Subcutaneous abdominal adipose tissue (tissue), 5 donors: ENCODE data around the gene NF2.

ENCODE experiments used
- H3K27ac ChIP-seq: one replicate; pipeline ENCODE4 v1.7.0; 2013; ENCODE audit warnings: low read depth, mild to moderate bottlenecking, inconsistent platforms, low read length, moderate library complexity
- H3K27me3 ChIP-seq, 5 donors: one replicate each; pipeline ENCODE4 v1.7.0; 2013; ENCODE audit warnings: low read length in 5 of 5, inconsistent platforms in 1 of 5; ENCODE audit not compliant: control insufficient read depth in 5 of 5, insufficient read depth in 4 of 5
- H3K36me3 ChIP-seq, 5 donors: one replicate each; pipeline ENCODE4 v1.7.0; 2013; ENCODE audit warnings: low read length in 5 of 5; ENCODE audit not compliant: control insufficient read depth in 5 of 5, insufficient read depth in 5 of 5
- H3K4me1 ChIP-seq, 5 donors: one replicate each; pipeline ENCODE4 v1.7.0; 2013; ENCODE audit warnings: low read length in 5 of 5, mild to moderate bottlenecking in 3 of 5, moderate library complexity in 1 of 5; ENCODE audit not compliant: control insufficient read depth in 5 of 5, insufficient read depth in 5 of 5
- H3K4me3 ChIP-seq, 5 donors: one replicate each; pipeline ENCODE4 v1.7.0; 2013; ENCODE audit warnings: low read length in 5 of 5, low read depth in 1 of 5
- H3K9ac ChIP-seq, 5 donors: one replicate each; pipeline ENCODE4 v1.7.0; 2013; ENCODE audit warnings: low read length in 5 of 5, mild to moderate bottlenecking in 4 of 5, moderate library complexity in 3 of 5
- H3K9me3 ChIP-seq, 5 donors: one replicate each; pipeline ENCODE4 v1.7.0; 2013; ENCODE audit warnings: low read length in 5 of 5; ENCODE audit not compliant: control insufficient read depth in 5 of 5
- donor health status: healthy.
- donor health status: healthy.
- donor health status: healthy.
- donor health status: healthy.
- donor health status: healthy.

The NF2 gene

DNA sequence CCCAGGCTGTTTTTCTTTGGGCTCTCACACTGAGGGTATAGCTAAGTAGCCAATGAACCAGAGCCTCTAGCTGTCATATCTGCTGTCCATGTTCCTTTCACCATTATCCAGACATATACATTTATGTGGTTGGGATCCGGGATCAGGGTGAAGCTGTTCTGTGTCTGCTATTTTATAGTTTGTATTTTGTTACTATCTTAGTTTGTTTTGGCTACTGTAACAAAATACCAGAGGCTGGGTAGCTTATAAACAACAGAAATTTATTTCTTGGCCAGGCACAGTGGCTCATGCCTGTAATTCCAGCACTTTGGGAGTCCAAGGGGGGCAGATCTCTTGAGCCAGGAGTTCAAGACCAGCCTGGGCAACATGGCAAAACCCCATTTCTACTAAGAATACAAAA, 75.9 kb downstream of the NF2 start:
- Histone ChIP-seq H3K9me3 (no peaks in the 10 kb centered on the region), H3K27me3 (no peaks in the 10 kb centered on the region), H3K9ac (no peak overlapping the region), H3K4me1 (peaks cover 0 to 18% (median 13%) of the 10 kb centered on the region in 5 donors), H3K4me3 (no peak overlapping the region), H3K27ac (no peak overlapping the region), H3K36me3 (peaks cover 7 to 94% (median 82%) of the 10 kb centered on the region in 5 donors)

- Histone ChIP-seq H3K9me3 (no peaks in the 10 kb centered on the region), H3K4me1 (peaks cover 0 to 18% (median 13%) of the 10 kb centered on the region in 5 donors), H3K9ac (no peak overlapping the region), H3K27ac (no peak overlapping the region), H3K27me3 (no peaks in the 10 kb centered on the region), H3K4me3 (no peak overlapping the region), H3K36me3 (peaks cover 3 to 82% (median 58%) of the 10 kb centered on the region in 5 donors)
Measured at GRCh38 chr22:29683536-29683935, 80.1 kb downstream of the NF2 start.

GRCh38 chr22:29684244-29684643, 80.8 kb downstream of the NF2 start:
- H3K36me3 ChIP-seq = peaks cover under 1 to 75% (median 51%) of the 10 kb centered on the region in 5 donors

DNA sequence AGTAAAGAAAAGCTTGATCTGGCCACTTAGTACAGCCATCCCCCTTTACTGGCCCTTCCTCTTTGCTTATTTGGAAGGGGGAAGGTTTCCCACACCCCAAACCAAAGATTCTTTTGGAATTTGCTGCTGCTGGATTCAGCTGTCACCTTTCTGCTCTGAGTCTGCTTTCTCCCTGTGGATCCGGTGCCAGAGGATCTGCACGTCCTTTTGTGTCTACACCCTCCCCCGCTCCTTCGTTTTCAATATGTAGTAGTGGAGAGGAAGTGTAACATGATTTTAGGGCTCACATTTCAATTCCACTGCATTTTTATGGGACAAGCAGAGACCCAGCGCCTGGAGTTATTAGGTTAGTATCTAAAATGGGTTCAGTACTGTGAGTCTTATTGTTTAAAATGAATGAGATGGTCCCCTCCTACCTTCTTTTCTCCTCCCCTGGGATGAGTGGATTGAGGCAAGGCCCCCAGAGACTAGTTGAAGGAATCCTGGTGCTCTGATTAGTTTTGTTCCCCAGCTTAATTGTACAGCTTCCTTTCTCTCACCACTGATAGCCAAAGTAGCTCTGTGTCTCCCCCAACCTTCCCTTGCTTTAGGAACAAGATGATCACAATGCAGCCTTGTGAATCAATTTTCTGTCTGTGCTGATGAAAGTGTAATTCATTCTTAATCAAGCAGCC, 85.9 kb downstream of the NF2 start:
- no peaks in the 10 kb centered on the region for H3K27me3 ChIP-seq
- no peak overlapping the region for H3K27ac ChIP-seq
- H3K4me3 ChIP-seq = no peak overlapping the region
- H3K9ac ChIP-seq = no peak overlapping the region
- H3K9me3 ChIP-seq = no peaks in the 10 kb centered on the region
- H3K36me3 ChIP-seq = peaks cover 0 to 53% (median 36%) of the 10 kb centered on the region in 5 donors
- peaks cover 2 to 40% (median 27%) of the 10 kb centered on the region in 5 donors for H3K4me1 ChIP-seq

More at GRCh38 chr22:29684244-29684643, 80.8 kb downstream of the NF2 start:
- H3K27me3 ChIP-seq = no peaks in the 10 kb centered on the region
- H3K4me1 ChIP-seq = peaks cover 0 to 18% (median 13%) of the 10 kb centered on the region in 5 donors
- no peak overlapping the region for H3K9ac ChIP-seq
- no peaks in the 10 kb centered on the region for H3K9me3 ChIP-seq
- no peak overlapping the region for H3K4me3 ChIP-seq
- H3K27ac ChIP-seq = no peak overlapping the region

- Histone ChIP-seq H3K27me3 (no peaks in the 10 kb centered on the region), H3K9ac (no peak overlapping the region), H3K4me1 (peaks cover 2 to 40% (median 27%) of the 10 kb centered on the region in 5 donors), H3K4me3 (no peak overlapping the region), H3K9me3 (no peaks in the 10 kb centered on the region), H3K36me3 (peaks cover 0 to 53% (median 35%) of the 10 kb centered on the region in 5 donors), H3K27ac (no peak overlapping the region)
Measured at GRCh38 chr22:29689880-29690213, 86.4 kb downstream of the NF2 start.

DNA sequence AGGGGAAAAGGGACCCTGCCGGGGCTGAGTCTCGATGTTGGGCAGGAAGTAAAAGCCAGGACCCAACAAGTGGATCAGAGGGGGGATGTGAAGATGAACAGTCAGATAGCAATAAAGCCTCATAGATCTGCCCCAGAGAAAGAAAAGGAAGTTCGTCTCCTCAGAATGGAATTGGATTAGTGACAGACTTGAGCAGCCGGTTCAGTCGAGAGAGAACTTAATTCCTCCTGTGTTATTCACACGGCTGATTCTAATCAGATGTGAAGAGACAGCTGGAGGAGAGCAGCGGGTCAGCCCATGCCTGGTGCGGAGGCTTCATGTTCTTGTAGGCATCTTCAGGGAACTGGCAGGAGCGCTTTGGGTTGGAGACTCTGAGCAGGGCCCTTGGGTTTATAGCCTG, 87.0 kb downstream of the NF2 start:
- peaks cover 2 to 40% (median 27%) of the 10 kb centered on the region in 5 donors for H3K4me1 ChIP-seq
- no peak overlapping the region for H3K9ac ChIP-seq

DNA sequence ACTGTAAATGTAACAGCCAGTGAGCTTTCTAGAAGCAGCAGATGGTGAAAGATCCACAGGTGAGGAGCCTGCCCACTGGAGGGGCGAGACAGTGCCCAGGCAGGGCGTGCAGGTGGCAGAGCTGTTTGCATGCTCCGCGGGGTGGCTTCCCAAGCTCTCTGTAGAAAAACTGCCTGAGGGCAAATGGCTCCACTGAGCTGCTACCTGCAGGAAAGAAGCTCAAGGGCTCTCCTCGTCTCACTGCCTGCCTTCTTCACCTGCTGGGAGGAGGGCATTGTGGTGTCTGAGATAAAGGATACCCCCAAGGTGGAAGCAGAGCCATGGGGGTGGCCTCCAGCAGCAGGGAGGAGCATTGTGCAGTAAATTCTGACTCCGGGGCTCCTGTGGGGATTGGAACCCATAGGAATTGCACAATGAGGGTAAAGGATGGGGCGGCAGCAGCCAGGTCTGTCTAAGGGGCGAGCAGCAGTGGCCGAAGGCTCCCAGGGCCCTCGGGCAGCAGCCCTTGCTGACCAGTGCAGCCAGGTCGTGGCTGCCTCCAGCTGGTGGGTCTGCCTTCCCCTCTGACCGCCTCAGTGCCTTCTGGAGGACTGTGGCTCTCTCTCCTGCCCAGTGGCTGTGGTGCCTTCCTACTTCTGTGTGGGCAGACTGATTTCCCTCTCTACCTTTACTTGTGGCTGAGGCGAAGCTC, 88.3 kb downstream of the NF2 start:
- no peaks in the 10 kb centered on the region for H3K27me3 ChIP-seq
- H3K36me3 ChIP-seq = peaks cover 0 to 63% (median 40%) of the 10 kb centered on the region in 5 donors
- no peaks in the 10 kb centered on the region for H3K9me3 ChIP-seq
- H3K9ac ChIP-seq = no peak overlapping the region
- H3K27ac ChIP-seq = no peak overlapping the region
- H3K4me1 ChIP-seq = peaks cover 2 to 40% (median 27%) of the 10 kb centered on the region in 5 donors
- H3K4me3 ChIP-seq = peak overlapping the region in 1 of 5 donors; percentile 21

More for the DNA sequence above, 87.0 kb downstream of the NF2 start:
- H3K27me3 ChIP-seq = no peaks in the 10 kb centered on the region
- H3K4me3 ChIP-seq = no peak overlapping the region
- no peaks in the 10 kb centered on the region for H3K9me3 ChIP-seq
- H3K36me3 ChIP-seq = peaks cover 0 to 57% (median 39%) of the 10 kb centered on the region in 5 donors
- no peak overlapping the region for H3K27ac ChIP-seq

GRCh38 chr22:29692327-29692640, 88.9 kb downstream of the NF2 start:
- H3K27me3 ChIP-seq = no peaks in the 10 kb centered on the region
- no peak overlapping the region for H3K9ac ChIP-seq
- no peak overlapping the region for H3K4me3 ChIP-seq
- H3K36me3 ChIP-seq = peaks cover 0 to 62% (median 36%) of the 10 kb centered on the region in 5 donors
- no peaks in the 10 kb centered on the region for H3K9me3 ChIP-seq
- H3K27ac ChIP-seq = no peak overlapping the region
- peaks cover 2 to 40% (median 27%) of the 10 kb centered on the region in 5 donors for H3K4me1 ChIP-seq

GRCh38 chr22:29693161-29693560, 89.7 kb downstream of the NF2 start:
- H3K27me3 ChIP-seq = no peaks in the 10 kb centered on the region
- no peak overlapping the region for H3K27ac ChIP-seq
- H3K4me3 ChIP-seq = no peak overlapping the region
- H3K9me3 ChIP-seq = no peaks in the 10 kb centered on the region
- peak overlapping the region in 1 of 5 donors; percentile 8 for H3K9ac ChIP-seq
- peaks cover 2 to 40% (median 27%) of the 10 kb centered on the region in 5 donors for H3K4me1 ChIP-seq
- peaks cover 0 to 59% (median 33%) of the 10 kb centered on the region in 5 donors for H3K36me3 ChIP-seq

- peak overlapping the region in 1 of 5 donors; percentile 8 for H3K9ac ChIP-seq
- H3K27ac ChIP-seq = no peak overlapping the region
- H3K36me3 ChIP-seq = peaks cover 0 to 56% (median 33%) of the 10 kb centered on the region in 5 donors
- H3K4me1 ChIP-seq = peaks cover 2 to 40% (median 27%) of the 10 kb centered on the region in 5 donors
- no peak overlapping the region for H3K4me3 ChIP-seq
- no peaks in the 10 kb centered on the region for H3K9me3 ChIP-seq
- H3K27me3 ChIP-seq = no peaks in the 10 kb centered on the region
Measured at GRCh38 chr22:29693671-29694070, 90.2 kb downstream of the NF2 start.
